Measurements from ENCODE around the gene SRRM1. TPM values are rescaled to one million over a fixed set of nuclear protein-coding genes. Genes with fewer than 3 reads are reported as not detected.

SRRM1 gene
- total RNA-seq, 4 donors from 2014 or later, result 28.5 to 59.8 (median 40.2) TPM

- in situ Hi-C loops (cut with MboI; ENCODE audit: low sequenced_read_pairs in 4 of 4), result loop anchor here in 3 of 4 donors (25.0 kb wide), 2 partner anchors 232 to 432 kb away; partner anchors contain the start of genes NIPAL3 (in 2 of the 3) and STPG1 (in 2 of the 3)
- no peak for DNase-seq
- H3K4me3 ChIP-seq, result peak overlapping the region; percentile 81 to 97 (median 87)
- intact Hi-C loops (cut with DNase I; ENCODE audit: low total_unique reads), result loop anchor here (5.0 to 10.0 kb wide), 4 partner anchors 229 to 1351 kb away; partner anchors contain the start of genes NIPAL3, PAFAH2, PNRC2 and STPG1
- peaks cover 23 to 30% of the 10 kb centered on the region in 2 donors for H3K4me1 ChIP-seq
- TF ChIP-seq POLR2A (IDR thresholded peaks at IDR 0.05), result no peak
- no peak for TF ChIP-seq CTCF (IDR thresholded peaks at IDR 0.05 in 4 of 5, conservative IDR thresholded peaks at IDR 0.05 in 1 of 5)
- H3K27me3 ChIP-seq, result no peaks in the 10 kb centered on the region
- ATAC-seq, result no peak
- peaks cover 5 to 39% of the 10 kb centered on the region in 2 donors for H3K36me3 ChIP-seq
- no peaks in the 10 kb centered on the region for H3K9me3 ChIP-seq
- peak overlapping the region; percentile 84 to 96 (median 92) for H3K27ac ChIP-seq
Measured at GRCh38 chr1:24644100-24644384, 940 bp downstream of the SRRM1 start.

- ATAC-seq (no peak), DNase-seq (no peak)
- H3K4me1 ChIP-seq, result peaks cover 16 to 19% of the 10 kb centered on the region in 2 donors
- H3K4me3 ChIP-seq, result no peak overlapping the region
- no peaks in the 10 kb centered on the region for H3K9me3 ChIP-seq
- TF ChIP-seq CTCF (IDR thresholded peaks at IDR 0.05 in 4 of 5, conservative IDR thresholded peaks at IDR 0.05 in 1 of 5), result no peak
- no peak for TF ChIP-seq POLR2A (IDR thresholded peaks at IDR 0.05)
- H3K27ac ChIP-seq, result no peak overlapping the region
- H3K36me3 ChIP-seq, result peaks cover 6 to 88% of the 10 kb centered on the region in 2 donors
- no peaks in the 10 kb centered on the region for H3K27me3 ChIP-seq
- in situ Hi-C loops (cut with MboI; ENCODE audit: low sequenced_read_pairs in 4 of 4), result loop anchor here in 3 of 4 donors (25.0 kb wide), 2 partner anchors 237 to 437 kb away; partner anchors contain the start of genes NIPAL3 (in 2 of the 3) and STPG1 (in 2 of the 3)
- intact Hi-C loops (cut with DNase I; ENCODE audit: low total_unique reads), result loop anchor here (10.0 kb wide), 2 partner anchors 234 to 1346 kb away; partner anchors contain the start of genes NIPAL3, PAFAH2 and STPG1
Measured at GRCh38 chr1:24648919-24649318, 5.8 kb downstream of the SRRM1 start.

- no peak overlapping the region for H3K4me3 ChIP-seq
- no peaks in the 10 kb centered on the region for H3K4me1 ChIP-seq
- in situ Hi-C loops (cut with MboI; ENCODE audit: low sequenced_read_pairs in 4 of 4), result loop anchor here in 2 of 4 donors (10.0 to 25.0 kb wide), 2 partner anchors 560 to 572 kb away; no protein-coding TSS in a partner anchor
- ATAC-seq (no peak), DNase-seq (no peak)
- TF ChIP-seq CTCF (IDR thresholded peaks at IDR 0.05 in 4 of 5, conservative IDR thresholded peaks at IDR 0.05 in 1 of 5), result no peak
- TF ChIP-seq POLR2A (IDR thresholded peaks at IDR 0.05), result no peak
- H3K36me3 ChIP-seq, result peaks cover 6 to 100% of the 10 kb centered on the region in 2 donors
- no peaks in the 10 kb centered on the region for H3K9me3 ChIP-seq
- no peak overlapping the region for H3K27ac ChIP-seq
- intact Hi-C loops (cut with DNase I; ENCODE audit: low total_unique reads), result loop anchor here (2.0 kb wide), 1 partner anchor 14 kb away; no protein-coding TSS in a partner anchor
- H3K27me3 ChIP-seq, result no peaks in the 10 kb centered on the region
Measured at GRCh38 chr1:24652382-24652781, 9.3 kb downstream of the SRRM1 start.

- ATAC-seq, result no peak
- H3K36me3 ChIP-seq, result peaks cover 1 to 96% of the 10 kb centered on the region in 2 donors
- H3K9me3 ChIP-seq, result no peaks in the 10 kb centered on the region
- in situ Hi-C loops (cut with MboI; ENCODE audit: low sequenced_read_pairs in 4 of 4) (loop anchor here in 2 of 4 donors (10.0 to 25.0 kb wide), 2 partner anchors 558 to 571 kb away; no protein-coding TSS in a partner anchor), intact Hi-C loops (cut with DNase I; ENCODE audit: low total_unique reads) (no loop called here)
- TF ChIP-seq POLR2A (IDR thresholded peaks at IDR 0.05), result no peak
- no peak for TF ChIP-seq CTCF (IDR thresholded peaks at IDR 0.05 in 4 of 5, conservative IDR thresholded peaks at IDR 0.05 in 1 of 5)
- H3K4me1 ChIP-seq, result peaks cover 0 to under 1% of the 10 kb centered on the region in 2 donors
- DNase-seq, result no peak
- H3K27me3 ChIP-seq, result no peaks in the 10 kb centered on the region
- H3K27ac ChIP-seq, result no peak overlapping the region
- H3K4me3 ChIP-seq, result no peak overlapping the region
Measured at GRCh38 chr1:24654010-24654409, 10.9 kb downstream of the SRRM1 start.
